NCI-H2081 (cell line): ENCODE results near the gene SSR3.
"Not testable (repeated sequence)": the region's sequence is repeated elsewhere in the genome, so short reads cannot be mapped to it uniquely, and the experiment has no call there.

Source experiments
- DNase-seq, 2 experiments: peaks; one replicate each; lab custom pipeline; 2025; lab: John Stamatoyannopoulos, UW

The SSR3 gene

DNA sequence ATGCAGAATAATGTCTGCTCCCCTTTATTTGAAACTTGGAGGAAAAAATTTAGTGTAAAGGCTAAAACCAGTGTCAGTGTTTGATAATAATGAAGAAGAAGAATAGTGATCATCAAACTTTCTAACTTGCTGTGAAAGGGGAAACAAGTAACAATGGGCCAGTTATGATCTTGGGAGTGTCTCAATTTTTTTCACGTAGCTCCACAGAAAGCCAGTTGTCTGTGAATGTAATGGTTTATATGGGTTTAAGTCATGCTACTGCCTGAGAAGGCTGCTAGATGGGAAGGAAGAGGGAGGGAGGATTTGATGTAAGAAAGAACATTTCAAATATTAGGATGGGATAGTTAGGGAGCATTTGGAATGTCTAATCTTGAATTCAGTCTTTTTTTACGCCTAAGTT is 21.1 kb upstream of the SSR3 start:
- no peak for DNase-seq

DNA sequence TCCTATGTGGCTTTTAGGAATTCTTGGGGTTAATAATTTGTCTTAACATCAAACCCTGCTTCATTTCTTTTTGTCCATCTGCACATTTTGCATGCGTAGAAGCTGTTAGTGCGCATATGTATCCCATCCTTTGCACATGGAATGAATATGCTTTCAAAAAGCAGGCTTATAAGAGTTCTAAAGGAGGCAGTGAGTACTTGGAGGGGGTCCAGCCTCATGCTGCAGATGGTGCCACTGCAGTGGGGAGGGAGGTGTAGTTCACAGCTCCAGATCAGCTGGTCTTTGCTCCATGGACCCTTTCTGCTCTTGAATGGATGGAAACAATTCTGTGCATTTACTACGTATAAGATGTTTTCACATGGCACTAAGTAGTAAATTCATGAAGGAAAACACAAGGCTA is 20.7 kb upstream of the SSR3 start:
- no peak for DNase-seq

DNA sequence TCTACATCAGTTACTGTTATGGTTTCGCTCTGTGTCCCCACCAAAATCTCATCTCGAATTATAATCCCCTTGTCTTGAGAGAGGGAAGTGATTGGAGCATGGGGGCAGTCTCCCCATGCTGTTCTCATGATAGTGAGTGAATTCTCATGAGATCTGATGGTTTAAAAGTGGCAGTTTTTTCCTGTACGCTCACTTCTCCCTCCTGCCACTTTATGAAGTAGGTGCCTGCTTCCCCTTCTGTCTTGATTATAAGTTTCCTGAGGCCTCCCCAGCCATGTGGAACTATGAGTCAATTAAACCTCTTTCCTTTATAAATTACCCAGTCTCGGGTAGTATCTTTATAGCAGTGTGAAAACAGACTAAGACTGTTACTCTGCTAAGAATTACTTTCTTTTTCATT is 15.0 kb upstream of the SSR3 start:
- DNase-seq: not testable (repeated sequence)

DNA sequence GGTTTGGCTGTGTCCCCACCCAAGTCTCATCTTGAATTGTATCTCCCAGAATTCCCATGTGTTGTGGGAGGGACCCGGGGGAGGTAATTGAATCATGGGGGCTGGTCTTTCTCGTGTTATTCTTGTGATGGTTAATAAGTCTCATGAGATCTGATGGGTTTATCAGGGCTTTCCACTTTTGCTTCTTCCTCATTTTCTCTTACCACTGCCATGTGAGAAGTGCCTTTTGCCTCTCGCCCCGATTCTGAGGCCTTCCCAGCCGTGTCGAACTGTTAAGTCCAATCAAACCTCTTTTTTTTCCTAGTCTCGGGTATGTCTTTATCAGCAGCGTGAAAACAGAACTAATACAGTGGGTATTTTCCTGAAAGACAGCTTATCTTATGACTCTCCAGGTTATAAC is 14.1 kb upstream of the SSR3 start:
- not testable (repeated sequence) for DNase-seq

DNA sequence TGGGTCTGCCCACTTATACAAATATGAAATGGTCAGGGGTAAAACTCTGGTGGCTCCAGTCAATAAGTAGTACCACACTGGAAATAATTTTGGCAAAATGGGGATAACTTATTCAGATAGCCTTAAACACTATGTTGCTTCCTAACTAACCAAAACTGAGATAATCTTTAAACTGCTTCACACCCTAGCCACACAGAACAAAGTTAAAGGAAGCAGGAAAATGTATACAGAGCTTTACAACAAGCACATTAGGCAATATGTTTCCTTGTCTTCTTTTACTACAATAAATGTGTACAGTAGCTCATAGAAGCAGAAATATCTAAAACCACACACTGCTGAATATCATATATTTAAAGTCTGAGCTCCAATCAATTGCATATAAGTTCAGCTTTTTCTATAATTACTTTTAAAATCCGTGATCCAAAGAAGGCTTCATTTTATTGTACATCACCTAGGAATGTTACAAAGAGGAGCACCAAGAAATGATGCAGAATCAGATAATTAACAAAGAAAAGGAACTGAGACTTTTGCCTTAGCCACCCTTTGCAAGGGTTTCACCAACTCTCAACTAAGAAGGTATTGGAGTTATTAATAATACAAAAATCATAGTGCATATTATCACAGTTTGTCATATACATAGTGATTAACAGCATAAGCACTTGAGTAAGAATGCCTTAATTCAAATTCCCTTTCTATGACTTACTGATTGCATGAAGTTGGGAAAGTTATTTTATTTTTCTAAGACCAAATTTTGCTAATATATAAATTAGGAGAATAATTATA is 9.2 kb upstream of the SSR3 start:
- DNase-seq: no peak

DNA sequence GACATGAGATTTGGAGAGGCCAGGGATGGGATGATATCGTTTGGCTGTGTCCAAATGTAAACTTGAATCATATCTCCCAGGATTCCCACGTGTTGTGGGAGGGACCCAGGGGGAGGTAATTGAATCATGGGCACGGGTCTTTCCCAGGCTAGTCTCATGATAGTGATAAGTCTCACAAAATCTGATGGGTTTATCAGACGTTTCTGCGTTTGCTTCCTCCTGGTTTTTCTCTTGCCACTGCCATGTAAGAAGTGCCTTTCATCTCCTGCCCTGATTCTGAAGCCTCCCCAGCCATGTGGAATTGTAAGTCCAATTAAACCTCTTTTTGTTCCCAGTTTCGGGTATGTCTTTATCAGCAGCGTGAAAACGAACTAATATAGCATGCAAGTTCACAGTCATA is 7.6 kb upstream of the SSR3 start:
- not testable (repeated sequence) for DNase-seq

DNA sequence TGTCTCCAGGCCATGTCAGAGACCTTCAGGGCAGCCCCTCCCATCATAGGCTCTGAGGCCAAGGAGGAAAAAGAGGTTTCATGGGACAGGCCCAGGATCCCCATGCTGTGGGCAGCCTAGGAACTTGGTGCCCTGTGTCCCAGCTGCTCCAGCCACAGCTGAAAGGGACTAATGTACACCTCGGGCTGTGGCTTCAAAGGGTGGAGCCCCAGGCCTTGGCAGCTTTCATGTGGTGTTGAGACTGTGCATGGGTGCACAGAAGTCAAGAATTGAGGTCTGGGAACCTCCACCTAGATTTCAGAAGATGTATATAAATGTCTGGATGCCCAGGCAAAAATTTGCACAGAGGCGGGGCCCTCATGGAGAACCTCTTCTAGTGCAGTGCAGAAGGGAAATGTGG is 6.6 kb upstream of the SSR3 start:
- no peak for DNase-seq

DNA sequence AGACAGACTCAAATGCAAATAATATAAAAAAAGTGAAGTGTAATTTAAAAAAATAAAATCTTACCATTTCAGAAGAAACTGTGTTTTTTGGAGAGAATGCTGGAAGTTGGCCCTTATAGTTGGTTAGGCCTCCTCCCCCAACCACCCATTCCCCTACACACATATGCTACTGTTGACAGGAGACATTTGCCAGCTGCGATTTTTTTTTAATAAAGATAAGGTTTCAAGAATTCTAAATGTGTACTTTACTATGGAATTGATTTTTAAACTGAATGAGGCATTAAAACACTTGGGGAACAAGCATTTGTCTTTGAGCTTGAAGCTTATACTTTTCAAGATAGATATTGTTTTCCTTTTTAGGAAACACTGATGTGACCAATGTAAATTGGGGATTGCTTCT is 4.4 kb upstream of the SSR3 start:
- no peak for DNase-seq

DNA sequence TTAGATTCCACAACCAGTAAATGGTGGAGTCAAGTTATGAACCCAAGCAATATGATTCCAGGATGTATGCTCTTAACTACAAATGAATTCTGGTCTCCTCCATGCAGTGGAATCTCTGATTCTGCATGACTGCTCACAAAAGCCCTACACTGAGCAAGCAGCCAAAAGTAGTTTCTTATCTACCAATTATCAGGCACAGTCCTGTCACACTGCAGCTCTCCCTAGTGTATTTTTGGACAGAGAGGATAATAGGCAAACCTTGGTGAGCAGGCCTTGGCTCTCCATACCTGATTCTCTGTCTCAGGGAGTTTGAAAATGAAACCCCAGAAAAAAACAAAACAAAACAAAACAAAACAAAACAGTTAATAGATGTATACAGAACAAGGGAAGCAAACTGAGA is 3.5 kb upstream of the SSR3 start:
- DNase-seq: no peak

DNA sequence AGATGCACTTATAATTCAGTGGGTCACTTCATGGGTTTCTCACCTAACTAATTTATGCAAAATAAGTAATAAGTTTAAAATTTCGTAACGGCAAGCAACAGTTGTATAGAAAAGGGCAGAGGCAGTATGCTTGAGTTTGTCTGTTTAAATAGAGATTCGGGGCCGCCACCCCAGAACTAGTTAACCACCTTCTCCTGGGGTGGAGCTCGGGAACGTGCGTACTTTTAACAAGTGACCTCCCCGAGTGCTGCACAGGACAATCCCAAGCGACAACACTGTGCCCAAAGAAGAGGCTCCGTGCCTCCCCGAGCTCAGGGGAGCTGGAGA is 439 bp downstream of the SSR3 start:
- DNase-seq: no peak

DNA sequence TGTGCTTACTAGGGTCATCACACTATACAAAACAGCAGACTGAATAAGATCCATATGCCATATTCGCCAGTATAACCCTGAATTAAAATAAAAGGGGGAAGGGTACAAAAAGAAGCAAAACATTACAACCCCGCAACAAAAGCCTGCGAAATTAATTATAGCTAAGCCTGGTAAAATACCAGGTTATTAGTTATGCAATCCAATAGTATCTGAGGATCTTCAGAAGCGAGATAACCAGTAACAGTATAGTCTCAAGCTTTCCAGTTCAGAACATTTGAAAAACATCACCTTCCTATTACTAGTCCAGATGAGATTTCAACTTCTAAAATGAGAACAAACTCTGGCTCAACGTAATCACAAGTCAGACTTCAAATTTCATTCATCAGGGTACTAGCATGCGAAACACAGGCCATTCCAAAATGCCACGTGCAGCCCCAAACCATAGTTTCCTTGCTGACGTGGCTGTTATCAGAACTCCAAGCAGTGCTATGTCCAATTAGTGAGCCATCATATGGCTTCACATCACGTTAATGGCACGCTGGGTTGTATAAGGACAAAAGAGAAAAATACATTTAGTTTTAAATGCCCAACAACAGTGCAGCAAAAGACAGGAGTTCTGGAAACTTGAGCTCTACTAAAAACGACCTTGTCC is 1.1 kb downstream of the SSR3 start:
- peak in 1 of 2 experiments; percentile 21 for DNase-seq

DNA sequence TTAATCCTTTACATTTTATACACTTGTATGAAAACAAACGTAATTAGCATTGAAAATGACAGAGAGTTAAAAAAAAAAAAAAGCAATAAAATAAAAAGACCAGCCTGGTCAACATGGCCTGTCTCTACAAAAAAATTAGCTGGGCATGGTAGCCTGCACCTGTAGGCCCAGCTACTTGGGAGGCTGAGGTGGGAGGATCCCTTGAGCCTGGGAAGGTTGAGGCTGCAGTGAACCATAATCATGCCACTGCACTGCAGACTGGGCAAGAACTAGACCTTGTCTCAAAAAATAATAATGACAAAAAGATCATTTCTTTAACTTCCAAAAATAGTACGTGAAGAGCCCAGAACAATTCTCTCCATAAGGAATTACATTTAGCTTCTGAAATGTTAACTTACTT is 1.9 kb downstream of the SSR3 start:
- no peak for DNase-seq

DNA sequence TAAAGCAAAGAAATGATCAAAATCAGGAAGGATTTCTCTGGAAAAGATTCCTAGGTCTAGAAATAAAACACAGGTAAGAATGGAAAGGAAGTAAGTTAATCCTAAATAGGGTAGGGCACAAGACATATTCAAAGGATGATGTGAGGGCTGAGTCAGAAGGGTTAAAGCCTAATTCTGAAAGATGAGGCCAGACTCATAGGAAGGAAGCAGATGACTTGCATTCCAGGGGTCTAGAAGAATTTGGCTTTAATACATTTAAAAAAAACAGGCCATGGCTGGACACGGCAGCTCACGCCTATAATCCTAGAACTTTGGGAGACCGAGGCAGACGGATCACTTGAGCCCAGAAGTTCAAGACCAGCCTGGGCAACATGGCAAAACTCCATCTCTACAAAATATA is 3.2 kb downstream of the SSR3 start:
- DNase-seq: no peak

DNA sequence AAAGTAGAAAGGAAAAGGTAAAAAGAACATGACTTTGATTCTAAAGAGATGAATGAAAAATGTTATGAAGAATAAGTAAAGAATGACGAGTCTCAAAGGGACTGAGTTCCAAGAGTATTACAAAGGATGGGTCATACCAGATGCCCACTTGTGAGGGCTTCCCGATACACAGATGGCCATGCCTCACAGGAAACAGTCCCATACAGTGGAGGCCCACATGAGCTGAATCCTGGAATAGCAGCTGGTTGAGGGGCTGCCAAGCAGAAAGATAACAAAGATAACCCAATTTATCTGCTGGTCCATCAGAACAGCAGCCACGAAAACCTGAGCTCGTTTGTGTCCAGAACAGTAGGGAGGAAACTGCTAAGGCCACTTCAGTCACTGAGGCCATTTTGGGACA is 3.7 kb downstream of the SSR3 start:
- DNase-seq: no peak

DNA sequence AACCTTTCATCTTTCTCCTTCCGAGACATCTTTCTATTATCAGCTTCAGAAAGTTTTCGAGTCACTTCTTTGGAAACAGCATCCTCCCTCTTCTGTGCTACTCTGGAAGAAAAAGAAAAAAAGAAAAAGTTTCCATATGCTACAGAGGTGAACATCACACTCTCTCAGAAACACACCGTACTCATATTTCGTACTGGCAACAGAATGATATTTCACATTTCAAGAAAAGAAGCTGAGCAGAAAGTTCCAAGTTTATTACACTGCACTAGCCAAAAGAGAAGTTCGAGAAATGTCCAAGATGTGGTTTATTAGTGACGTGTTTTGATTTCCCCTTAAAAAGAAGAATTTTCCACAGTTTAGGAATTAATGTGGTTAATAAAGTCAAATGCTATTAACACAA is 6.0 kb downstream of the SSR3 start:
- no peak for DNase-seq

DNA sequence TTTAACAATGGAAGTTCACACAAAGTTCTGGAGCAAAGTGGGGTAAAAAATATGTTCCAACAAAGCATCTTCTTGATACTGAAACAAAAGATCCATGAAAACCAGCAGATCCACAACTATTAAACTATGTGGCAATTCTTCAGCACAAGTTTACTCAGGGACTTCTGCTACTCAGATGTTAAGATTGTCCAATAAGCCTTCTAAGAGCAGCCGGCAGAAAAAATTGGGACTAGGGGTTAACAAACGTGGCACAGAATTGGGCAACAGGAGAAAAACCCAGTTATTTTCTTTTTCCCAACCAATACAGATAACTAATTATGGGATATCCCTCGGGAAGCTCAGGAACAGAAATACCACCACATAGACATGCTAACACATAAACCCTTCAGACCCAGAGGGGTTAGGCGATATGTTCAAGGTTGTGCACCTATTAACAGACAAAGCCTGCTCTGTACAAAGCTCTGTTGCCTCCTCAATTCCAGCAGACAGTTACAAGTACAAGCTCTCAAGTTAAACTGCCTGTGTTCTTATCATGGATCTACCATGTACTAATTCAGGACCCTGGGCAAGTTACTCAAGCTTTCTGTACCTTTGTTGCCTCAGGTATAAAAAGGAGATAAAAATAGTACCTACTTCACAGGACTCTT is 6.8 kb downstream of the SSR3 start:
- no peak for DNase-seq

DNA sequence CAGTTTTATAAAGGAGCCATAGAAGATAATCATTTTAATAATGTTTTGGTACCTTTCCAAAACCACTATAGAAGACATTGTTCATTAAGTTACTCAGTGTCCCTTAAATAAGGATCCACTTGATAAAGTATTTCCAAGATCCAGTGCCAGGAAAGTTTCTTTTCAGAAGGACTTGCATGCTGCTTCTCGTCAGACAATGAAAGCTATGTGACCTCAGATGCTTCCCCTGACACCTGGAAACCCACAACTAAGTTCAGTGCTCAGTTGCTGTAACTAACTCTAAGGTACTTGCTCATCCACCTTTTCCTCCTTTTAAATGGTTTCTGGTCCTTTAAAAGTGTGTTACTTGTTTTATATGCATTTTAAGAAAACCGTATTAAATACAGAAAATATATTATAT is 7.3 kb downstream of the SSR3 start:
- no peak for DNase-seq

DNA sequence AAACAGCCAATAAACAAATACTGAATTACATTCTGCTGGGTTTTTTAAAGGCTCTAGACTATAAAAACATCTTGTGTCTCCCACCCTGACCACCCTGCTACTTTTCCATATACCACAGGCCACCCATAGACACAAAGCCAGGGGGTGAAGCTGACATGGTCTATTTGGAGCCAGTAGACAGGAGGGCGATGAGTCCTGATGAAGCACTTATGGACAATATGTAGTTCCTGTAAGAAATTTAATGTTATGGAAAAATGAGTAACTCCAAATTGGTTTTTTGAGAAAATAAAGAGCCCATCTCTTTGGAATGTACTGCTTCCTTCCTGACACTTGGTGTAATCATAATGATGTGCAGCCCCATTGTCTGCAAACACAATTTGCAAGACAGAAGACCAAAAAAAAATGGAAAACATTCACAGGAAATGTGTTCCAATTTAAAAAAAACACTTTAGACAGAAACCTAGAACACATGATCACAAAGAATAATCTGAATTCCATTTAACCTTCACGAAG is 11.8 kb downstream of the SSR3 start:
- DNase-seq: no peak

DNA sequence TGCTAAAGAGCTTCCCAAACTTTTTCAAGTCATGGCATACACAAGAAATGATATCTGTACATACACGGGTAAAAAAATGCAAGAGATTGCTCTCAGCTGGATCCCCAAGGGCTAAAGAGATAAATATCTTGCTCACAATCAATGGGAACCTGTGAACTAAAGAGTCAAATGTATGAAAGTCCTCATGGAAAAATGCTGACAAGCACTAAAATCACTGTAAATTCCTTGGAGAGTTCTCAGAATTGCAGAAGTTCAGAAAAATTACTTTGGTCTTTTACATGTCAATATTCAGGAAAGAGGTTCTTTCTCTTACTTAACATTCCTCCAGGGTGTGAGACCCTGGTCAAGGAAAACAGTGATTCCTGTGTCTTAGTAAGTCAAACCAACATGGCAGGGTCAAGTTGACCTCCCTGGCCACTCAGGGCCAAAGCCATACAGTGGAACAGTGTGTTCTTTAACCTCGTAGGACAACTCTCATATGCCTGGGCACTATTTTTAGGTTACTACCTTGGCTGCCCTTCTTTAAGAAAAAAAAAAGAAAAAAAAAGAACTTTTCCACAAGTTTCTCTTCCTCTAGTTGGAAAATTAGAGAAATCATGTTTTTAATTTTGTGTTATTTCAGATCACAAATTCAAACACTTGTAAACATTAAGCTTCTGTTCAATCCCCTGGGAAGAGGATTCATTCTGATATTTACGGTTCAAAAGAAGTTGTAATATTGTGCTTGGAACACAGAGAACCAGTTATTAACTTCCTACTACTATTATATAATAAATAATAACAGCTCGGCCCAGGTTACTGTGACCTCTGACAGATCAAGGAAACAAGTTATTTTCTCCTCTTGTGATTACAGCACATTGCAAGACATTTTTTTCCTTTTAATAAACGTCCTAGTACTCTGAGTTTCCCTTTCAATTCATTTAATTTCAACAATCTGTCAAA is 12.5 kb downstream of the SSR3 start:
- no peak for DNase-seq

DNA sequence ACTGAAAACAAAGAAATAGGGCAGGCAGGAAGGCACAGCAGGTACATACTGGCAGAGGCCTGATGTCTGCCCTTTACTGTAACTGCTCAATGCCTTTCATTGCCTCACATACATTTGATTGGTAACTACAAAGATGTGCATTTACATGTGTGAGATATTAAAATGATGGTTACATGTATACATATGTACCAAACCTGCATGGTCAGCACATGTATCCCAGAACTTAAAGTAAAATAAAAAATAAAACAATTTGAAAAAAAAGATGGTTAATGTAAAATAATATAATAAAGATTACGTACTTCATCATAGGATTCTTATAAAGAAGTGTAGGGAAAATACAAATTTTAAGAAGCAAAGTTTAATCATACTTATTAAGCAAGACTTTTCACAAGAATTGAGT is 15.1 kb downstream of the SSR3 start:
- no peak for DNase-seq

DNA sequence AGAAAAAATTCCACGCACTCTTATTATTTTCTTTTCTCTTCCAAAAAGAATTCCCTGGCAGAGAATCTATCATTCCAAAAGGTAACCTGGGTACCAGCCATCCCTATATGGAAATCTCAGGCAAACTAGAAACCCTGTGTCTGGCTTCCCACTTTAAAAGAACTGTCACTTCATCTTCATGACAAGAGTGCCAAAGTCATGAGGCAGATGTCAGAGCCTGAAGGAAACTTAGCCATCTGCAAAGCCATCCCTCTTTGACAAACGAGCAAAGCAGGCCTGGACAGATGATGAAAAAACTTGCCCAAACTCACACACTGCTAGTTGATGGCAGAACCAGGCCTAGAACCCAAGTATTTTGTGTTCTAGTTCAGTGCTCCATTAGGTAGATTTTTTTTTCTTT is 15.9 kb downstream of the SSR3 start:
- no peak for DNase-seq
